Measurements from ENCODE around the gene TTC33. TPM values are rescaled to one million over a fixed set of nuclear protein-coding genes. Genes with fewer than 3 reads are reported as not detected.
"Not testable (repeated sequence)": the region's sequence is repeated elsewhere in the genome, so short reads cannot be mapped to it uniquely, and the experiment has no call there.

Gene TTC33
- total RNA-seq, 1 donor from 2014 or later, result 20.1 TPM

- no peak for TF ChIP-seq CTCF (IDR thresholded peaks at IDR 0.05; ENCODE audit: unreplicated experiment)
- Mint-ChIP-seq H3K27me3 (ENCODE audit: low read depth) (no peaks in the 10 kb centered on the region), H3K9me3 (peaks cover 3% of the 10 kb centered on the region), H3K4me3 (no peak overlapping the region), H3K36me3 (no peaks in the 10 kb centered on the region), H3K27ac (no peak overlapping the region), H3K4me1 (peaks cover 10% of the 10 kb centered on the region)
- DNase-seq (ENCODE audit: low spot score in 2 of 2, unreplicated experiment in 2 of 2), result no peak
Measured at GRCh38 chr5:40572391-40572790, 183.4 kb downstream of the TTC33 start.

- no peak overlapping the region for H3K4me3 Mint-ChIP-seq
- H3K27me3 Mint-ChIP-seq (ENCODE audit: low read depth), result no peaks in the 10 kb centered on the region
- H3K27ac Mint-ChIP-seq, result no peak overlapping the region
- no peaks in the 10 kb centered on the region for H3K36me3 Mint-ChIP-seq
- peaks cover 10% of the 10 kb centered on the region for H3K4me1 Mint-ChIP-seq
- peaks cover 3% of the 10 kb centered on the region for H3K9me3 Mint-ChIP-seq
- no peak for DNase-seq (ENCODE audit: low spot score in 2 of 2, unreplicated experiment in 2 of 2)
- no peak for TF ChIP-seq CTCF (IDR thresholded peaks at IDR 0.05; ENCODE audit: unreplicated experiment)
Measured at GRCh38 chr5:40571729-40572128, 184.0 kb downstream of the TTC33 start.

GRCh38 chr5:40570408-40571129 lies 185.2 kb downstream of the TTC33 start:
- Mint-ChIP-seq H3K9me3 (peaks cover 9% of the 10 kb centered on the region), H3K27ac (no peak overlapping the region), H3K36me3 (peaks cover 3% of the 10 kb centered on the region)

GRCh38 chr5:40569546-40570270 lies 186.1 kb downstream of the TTC33 start:
- Mint-ChIP-seq H3K36me3 (peaks cover 3% of the 10 kb centered on the region), H3K27me3 (ENCODE audit: low read depth) (no peaks in the 10 kb centered on the region), H3K27ac (no peak overlapping the region), H3K4me1 (peaks cover 3% of the 10 kb centered on the region), H3K4me3 (no peak overlapping the region), H3K9me3 (peaks cover 9% of the 10 kb centered on the region)
- no peak for TF ChIP-seq CTCF (IDR thresholded peaks at IDR 0.05; ENCODE audit: unreplicated experiment)
- no peak for DNase-seq (ENCODE audit: low spot score in 2 of 2, unreplicated experiment in 2 of 2)

More at GRCh38 chr5:40570408-40571129, 185.2 kb downstream of the TTC33 start:
- TF ChIP-seq CTCF (IDR thresholded peaks at IDR 0.05; ENCODE audit: unreplicated experiment), result no peak
- no peak overlapping the region for H3K4me3 Mint-ChIP-seq
- DNase-seq (ENCODE audit: low spot score in 2 of 2, unreplicated experiment in 2 of 2), result no peak
- H3K4me1 Mint-ChIP-seq, result peaks cover 9% of the 10 kb centered on the region
- H3K27me3 Mint-ChIP-seq (ENCODE audit: low read depth), result no peaks in the 10 kb centered on the region

GRCh38 chr5:40568548-40568947 lies 187.2 kb downstream of the TTC33 start:
- Mint-ChIP-seq H3K4me1 (peaks cover 3% of the 10 kb centered on the region), H3K36me3 (peaks cover 3% of the 10 kb centered on the region), H3K4me3 (no peak overlapping the region), H3K9me3 (peaks cover 9% of the 10 kb centered on the region), H3K27me3 (ENCODE audit: low read depth) (no peaks in the 10 kb centered on the region), H3K27ac (no peak overlapping the region)
- no peak for DNase-seq (ENCODE audit: low spot score in 2 of 2, unreplicated experiment in 2 of 2)
- no peak for TF ChIP-seq CTCF (IDR thresholded peaks at IDR 0.05; ENCODE audit: unreplicated experiment)

GRCh38 chr5:40563173-40563572 lies 192.6 kb downstream of the TTC33 start:
- H3K27me3 Mint-ChIP-seq (ENCODE audit: low read depth); DNase-seq (ENCODE audit: low spot score in 2 of 2, unreplicated experiment in 2 of 2); H3K27ac Mint-ChIP-seq: not testable (repeated sequence)

More at GRCh38 chr5:40563173-40563572, 192.6 kb downstream of the TTC33 start:
- not testable (repeated sequence) for H3K4me3 Mint-ChIP-seq, H3K36me3 Mint-ChIP-seq
- Mint-ChIP-seq H3K9me3 (peaks cover 13% of the 10 kb centered on the region), H3K4me1 (peaks cover 12% of the 10 kb centered on the region)
